ENCODE data around the gene HOXB7.

Gene HOXB7

DNA sequence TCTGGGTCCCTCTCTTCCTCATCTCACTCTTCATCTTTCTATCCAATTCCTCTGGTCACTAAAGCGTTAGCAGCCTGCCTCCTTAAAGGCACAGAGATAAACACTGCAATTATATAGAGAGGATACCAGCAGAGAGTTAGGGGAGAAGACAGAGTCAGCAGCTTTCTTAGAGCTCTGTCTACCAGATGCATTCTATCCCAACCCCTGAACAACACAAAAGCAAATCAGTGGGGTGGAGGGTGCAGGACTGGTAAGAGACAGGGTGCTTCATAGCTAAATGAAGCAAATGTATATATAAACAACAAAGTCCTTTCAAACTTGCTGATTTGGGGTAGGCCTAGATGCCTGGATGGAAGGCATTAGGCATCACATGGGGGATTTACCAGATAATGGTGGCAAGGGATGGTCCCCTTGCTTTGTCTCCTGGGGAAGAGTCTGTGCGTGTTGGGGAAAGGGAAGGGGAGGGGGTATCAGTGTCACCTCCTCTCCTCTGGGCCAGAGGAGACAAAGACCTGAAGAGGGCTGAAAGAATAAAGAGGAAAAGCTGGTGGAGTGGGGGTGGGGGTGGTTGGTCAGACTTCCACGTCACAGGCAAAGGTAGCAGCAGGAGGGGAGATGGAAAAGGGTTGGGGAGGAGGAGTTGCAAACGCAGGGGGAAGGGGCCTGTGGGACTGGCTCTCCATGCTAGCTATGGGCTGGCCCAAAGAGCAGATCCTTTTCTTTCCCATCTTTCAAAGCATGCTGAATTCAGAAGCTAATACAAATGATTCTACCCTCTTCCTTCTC lies 44.7 kb downstream of the HOXB7 start:
- no peak for DNase-seq (ENCODE audit: low read depth)

DNA sequence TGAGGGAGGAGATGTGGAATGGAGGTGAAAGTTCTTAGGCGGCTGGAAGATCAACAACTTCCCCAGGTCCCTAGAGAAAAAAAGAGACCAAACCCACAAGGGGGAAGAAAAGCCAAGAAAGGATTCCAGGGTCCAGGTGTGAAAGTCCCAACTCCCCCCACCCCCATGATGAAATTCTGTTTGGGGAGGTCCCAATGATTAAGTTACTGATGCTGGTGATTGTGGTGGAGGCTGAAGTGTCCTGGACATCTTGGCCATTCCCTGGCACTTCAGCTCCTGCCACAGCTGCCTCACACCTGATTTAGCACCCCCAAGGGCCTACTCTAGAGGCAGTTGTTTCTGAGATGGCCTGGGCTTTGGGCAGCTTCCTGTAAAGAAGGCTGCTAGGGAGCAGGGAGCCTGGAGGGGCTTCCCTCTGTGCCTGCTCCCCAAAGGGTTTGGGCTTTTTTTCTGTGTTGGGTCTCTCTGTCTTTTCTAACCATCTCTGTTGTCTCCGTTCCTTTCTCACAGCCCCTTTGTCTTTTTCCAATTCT lies 45.7 kb downstream of the HOXB7 start:
- DNase-seq (ENCODE audit: low read depth), result no peak

DNA sequence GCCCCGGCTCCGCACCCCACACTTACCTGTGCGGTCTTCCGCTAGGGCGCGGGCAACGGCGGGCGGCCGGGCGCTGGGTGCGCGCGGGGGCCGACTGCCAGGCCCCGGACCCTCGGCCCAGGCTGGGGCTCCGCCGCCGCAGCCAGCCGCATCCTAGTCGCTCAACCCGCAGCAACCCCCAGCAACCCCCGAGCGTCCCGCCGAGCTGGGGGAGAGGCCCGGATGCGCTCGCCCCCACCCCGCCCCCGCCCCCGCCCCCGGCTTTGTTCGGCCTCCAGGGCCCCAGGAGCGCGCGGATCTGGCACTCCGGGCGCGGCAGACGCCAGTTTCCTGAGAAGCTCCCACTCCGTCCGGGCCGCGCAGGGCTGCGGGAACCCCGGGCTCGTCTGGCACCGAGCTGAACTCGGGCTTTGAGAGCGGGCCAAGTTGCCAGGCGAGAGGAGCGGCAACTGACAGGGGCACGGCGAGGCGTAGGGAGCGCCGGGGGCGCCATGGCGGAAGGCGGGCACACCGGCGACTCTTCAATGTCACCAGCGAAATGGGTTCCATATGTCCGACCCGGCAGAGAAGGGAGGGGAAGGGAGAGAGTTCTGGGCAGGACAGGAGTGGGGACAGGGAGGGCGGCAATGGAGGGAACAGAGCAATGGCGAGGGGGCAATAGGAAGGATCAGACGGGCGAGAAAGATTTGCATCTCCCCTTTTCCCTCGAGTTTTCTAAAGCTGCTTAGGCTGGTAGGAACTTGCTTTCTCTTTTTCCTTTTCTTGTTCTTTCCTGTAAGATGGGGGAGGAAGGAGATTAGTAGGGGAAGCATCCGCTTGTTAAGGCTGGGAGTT lies 46.4 kb downstream of the HOXB7 start:
- no peak for DNase-seq (ENCODE audit: low read depth)

DNA sequence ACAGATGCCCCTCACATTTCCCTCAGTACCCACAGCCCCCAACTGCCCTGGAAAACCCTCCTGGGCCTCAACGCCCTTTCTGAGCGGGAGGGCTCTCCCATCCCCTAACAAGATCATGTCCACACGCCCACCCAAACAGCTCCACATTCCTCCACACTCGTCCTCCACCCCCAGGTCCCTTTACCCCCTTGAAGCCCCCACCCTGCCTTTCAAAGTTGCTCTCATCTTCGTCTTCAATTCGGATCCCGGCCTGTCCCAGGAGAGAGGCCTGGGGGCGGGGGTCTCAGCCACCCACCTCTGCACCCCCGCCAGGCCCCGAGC lies 47.0 kb downstream of the HOXB7 start:
- no peak for DNase-seq (ENCODE audit: low read depth)

DNA sequence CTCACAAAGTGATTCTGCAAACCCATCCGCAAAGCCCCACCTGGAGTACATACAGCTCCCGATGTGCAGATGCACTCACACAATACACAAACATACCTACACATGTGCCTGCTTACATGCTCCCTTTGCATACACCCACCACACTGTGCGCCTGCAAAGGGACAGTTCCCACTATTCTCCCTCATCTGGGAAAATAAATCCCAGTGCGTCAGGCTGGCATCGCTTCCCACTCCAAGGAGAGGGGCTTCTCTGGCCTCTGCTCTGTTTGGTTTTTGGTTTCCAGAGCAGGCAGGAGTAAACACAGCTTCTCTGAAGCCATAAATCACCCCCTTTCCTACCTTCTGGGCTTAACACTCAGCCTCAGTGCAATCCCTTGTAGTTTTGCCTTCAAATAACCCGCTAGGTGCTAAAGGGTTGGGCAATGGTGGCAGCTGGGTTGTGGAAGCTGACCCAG lies 47.4 kb downstream of the HOXB7 start:
- DNase-seq (ENCODE audit: low read depth), result no peak

DNA sequence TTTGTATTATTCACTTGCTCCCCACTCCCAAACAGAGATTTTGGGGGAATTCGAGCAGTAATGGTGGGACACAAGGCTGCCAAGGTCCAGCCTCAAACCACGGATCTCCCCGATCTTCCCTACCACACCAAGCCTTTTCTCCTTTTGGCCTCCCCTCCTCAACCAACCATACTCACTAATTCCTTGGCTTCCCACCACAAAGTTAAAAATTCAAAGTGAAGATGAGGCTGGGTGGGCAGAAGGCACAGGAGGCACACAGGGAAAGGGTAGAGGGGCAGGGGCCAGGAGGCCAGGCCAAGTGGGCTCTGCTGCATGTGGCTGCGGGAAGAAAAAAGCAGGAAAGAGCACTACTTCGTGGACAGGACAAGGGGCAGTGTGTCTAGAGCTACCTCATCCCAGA lies 47.9 kb downstream of the HOXB7 start:
- no peak for DNase-seq (ENCODE audit: low read depth)

DNA sequence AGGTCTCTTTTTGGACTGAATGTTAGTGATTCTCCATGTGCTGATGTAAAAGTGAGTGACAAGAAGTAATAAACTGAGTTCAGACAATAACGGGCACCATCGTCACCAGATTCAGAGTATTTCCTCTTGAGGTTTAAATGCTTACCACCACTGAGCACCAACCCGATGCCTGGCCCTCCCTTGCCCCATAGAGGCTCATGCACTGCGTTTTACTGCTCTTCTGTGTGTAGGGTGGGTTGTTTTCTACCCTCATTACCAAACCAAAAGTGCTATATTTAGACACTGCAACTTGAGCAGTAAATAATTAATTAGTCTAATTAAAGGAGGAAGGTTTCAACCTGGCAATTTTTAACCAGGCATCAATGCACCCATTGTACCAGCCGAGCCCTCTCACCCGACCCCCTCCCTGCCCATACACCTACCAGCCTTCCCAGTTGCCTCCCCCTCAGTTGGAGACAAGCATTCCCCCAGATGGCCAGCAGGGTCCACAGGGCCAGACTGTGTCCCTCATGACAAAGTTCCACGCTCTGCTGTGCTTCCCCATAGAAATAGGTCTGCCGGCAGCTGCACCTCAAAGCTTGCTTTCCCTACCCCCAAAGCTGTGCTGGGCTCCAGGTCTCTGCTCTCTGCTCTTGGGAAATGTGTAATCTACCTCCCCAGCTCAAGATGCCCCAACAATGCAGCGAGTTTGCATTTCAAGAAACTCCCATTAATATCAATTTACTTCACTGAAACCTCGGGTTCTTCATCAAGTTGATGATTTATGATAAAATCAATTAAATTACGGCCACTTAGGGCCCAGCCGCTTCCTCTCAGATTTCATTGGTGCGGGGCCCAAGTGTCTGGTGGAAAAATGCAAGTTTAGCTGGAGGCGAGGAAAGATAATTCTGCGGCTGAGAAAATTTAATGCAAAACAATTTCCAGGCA lies 48.7 kb downstream of the HOXB7 start:
- no peak for DNase-seq (ENCODE audit: low read depth)

DNA sequence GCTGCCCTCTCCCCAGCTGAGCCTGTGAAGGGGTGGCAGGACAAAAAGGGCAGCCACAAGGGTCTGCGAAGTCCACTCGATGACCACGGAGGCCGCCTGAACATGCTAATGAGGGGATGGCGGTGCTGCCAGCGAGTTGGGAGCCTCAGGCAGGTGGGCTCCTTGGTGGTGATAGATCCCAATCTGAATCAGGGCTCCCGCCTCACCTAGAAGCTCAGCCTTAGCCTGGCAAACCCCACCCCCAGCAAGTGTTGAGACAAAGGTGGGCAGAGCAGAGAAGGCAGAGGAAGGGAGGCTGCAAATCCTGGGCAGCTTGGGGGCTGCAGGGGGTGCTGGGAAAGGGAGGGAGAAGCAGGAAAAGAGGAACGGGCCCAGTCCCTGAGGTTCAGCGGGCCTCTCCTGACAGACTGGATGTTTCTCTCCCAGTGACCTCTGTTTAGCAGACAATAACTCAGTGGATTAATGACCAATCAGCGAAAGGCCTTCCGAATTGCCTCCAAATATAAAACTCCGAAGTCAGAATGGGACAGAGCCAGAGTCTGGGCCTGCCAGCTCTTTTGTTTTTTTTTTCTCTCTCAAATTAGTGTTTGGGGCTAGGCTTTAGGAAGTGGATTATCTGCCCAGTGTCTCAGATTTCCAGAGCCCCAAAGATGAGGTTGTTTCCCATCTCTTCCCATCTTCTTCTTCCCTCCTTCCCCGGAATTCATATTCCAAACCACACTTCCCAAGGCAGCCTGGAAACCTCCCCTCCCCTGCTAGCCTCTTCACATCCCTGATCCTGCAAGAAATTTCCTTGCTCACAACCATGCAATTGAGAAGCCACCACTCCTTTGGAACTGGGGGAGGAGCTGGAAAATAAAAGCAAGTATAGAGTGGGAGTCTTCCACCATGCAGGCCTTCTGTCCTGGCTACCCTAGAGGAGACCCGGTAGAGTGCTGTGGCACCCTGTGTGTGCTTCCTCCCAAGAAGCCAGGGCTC lies 50.7 kb downstream of the HOXB7 start:
- no peak for DNase-seq (ENCODE audit: low read depth)

DNA sequence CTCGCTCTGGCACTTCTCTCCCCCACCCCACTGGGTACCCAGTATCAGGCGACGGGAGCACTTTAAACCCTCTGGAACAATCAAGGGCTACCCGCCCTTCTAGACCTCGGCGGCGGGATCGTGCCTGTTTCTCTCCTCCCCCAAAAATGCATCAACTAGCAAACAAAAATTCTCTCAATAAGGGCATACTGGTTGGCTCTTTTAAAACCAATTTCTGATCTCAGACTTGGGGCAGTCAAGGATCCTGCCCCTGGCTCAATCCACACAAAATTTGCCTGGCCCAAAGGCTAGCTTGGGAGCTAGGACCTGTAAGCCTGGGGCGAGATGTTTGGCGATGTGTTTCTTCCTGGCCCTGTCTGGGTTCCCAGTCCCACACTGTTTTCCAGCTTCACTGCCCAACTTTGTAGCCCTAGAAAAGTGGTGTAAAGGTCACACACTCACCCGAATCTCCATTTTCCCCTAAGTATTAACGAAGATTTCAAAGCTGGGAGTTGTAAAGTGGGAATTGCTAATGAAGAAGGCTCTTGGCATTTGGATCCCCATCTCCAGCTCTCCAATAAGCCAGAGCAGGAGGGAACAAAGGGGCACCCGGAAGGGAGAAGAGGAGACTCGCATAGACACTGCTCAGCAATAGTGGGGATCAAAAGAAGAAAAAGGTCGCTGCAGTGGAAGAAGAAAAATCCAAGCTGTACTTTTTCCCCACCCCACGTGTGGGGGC lies 51.5 kb downstream of the HOXB7 start:
- no peak for DNase-seq (ENCODE audit: low read depth)

DNA sequence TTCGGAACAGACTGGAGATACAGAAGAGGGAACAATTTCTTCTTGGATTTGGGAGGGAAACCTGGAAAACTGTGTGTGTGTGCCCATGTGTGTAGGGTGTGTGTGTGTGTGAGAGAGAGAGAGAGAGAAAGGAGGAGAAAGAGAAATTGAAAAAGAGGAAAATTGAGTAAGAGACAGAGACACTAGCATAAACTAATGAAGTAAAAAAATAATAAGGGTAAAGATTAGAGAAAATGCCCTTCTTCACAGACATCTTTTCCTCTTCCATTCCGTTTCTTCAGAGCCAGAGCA lies 52.0 kb downstream of the HOXB7 start:
- no peak for DNase-seq (ENCODE audit: low read depth)

DNA sequence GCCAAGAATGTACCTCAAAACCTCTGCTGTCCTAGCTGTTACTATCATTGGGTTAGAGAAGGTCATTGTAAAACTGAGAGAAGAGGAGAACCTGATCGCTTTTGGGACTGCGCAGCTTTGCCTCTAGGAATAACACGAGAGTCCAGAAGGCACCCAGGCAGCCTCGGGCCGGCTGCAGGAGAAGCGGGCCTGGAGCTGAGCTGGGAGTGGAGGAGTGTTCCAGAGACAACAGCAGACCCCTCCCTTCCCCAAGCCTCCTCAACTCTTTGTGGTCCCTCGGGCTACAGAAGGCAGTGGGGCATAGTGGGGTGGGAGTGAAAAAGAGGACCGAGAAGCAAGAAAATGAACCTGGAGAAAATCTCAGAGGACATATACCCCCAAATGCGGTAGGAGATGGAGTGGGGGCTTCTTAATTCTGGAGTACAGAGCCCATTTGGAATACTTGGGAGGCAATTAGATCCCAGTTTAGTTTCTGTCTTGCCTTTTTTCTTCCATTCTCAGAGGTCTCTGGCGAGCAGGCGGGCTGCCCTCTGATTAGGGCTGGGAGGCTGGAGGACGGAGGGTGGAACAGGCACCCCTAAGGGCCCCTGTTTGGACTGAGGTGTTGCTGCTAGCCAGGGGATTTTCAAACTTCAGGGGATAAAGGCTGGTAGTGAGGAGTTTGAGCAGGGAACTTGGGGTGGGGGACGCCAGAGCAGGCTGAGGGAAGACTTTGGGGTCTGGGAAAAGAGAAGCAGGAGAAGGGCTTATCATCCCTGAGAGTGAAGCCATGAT lies 52.6 kb downstream of the HOXB7 start:
- DNase-seq (ENCODE audit: low read depth), result no peak

All from stimulated activated CD8-positive, alpha-beta memory T cell treated with anti-CD3 and anti-CD28 coated beads, Interleukin-4, amount 100 ng/mL, for 24 hours (primary cell).